HepG2 (cell line): ENCODE measurements around the gene GCLM. TPM values are rescaled to one million over a fixed set of nuclear protein-coding genes. Genes with fewer than 3 reads are reported as not detected.
A peak's percentile ranks its signal among the peaks of the same experiment; 100 is the strongest.

Experiments used
- CBX1 ChIP-seq: IDR thresholded peaks from one replicate; pipeline ENCODE4 v1.6.1; 2016; ENCODE audit warnings: antibody characterized with exemption, low read depth
- CEBPG ChIP-seq: IDR thresholded peaks from 2 replicates; pipeline ENCODE4 v1.6.1; 2016
- ETV5 ChIP-seq: IDR thresholded peaks from 2 replicates; pipeline ENCODE4 v1.6.1; 2018; ENCODE audit warnings: missing biosample characterization, missing genetic modification reagents, inconsistent platforms, borderline replicate concordance
- ETV6 ChIP-seq: sonication (generic); formaldehyde crosslinking; conservative IDR thresholded peaks from 2 replicates; pipeline ENCODE4 v1.4.0; 2020; ENCODE audit warnings: missing genetic modification reagents
- HNRNPL ChIP-seq: fragments of 200-400 bp; formaldehyde crosslinking; IDR thresholded peaks from 2 replicates; pipeline ENCODE4 v1.6.1; 2017; ENCODE audit warnings: mild to moderate bottlenecking, low read depth, low read length
- MLLT10 ChIP-seq: sonication (generic); formaldehyde crosslinking; IDR thresholded peaks from 2 replicates; pipeline ENCODE4 v1.4.0; 2020; ENCODE audit warnings: missing genetic modification reagents
- PRDM15 ChIP-seq: sonication (generic); formaldehyde crosslinking; IDR thresholded peaks from 2 replicates; pipeline ENCODE4 v1.4.0; 2020; ENCODE audit warnings: missing genetic modification reagents
- SYNCRIP ChIP-seq: fragments of 200-400 bp; formaldehyde crosslinking; IDR thresholded peaks from 2 replicates; pipeline ENCODE4 v1.6.1; 2018; ENCODE audit warnings: mild to moderate bottlenecking, low read depth, low read length; ENCODE audit not compliant: insufficient read depth
- ZNF143 ChIP-seq: sonication (generic); formaldehyde crosslinking; IDR thresholded peaks from 2 replicates; pipeline ENCODE4 v1.4.0; 2020; ENCODE audit warnings: missing genetic modification reagents
- ZNF205 ChIP-seq: IDR thresholded peaks from 2 replicates; pipeline ENCODE4 v1.6.1; 2018; ENCODE audit warnings: missing biosample characterization, missing genetic modification reagents
- ZNF326 ChIP-seq: sonication (generic); formaldehyde crosslinking; IDR thresholded peaks from 2 replicates; pipeline ENCODE4 v1.4.0; 2020; ENCODE audit warnings: missing genetic modification reagents, borderline replicate concordance
- ZNF670 ChIP-seq: sonication (generic); formaldehyde crosslinking; IDR thresholded peaks from 2 replicates; pipeline ENCODE4 v1.8.0; 2022; ENCODE audit warnings: mild to moderate bottlenecking, missing genetic modification reagents, borderline replicate concordance
- ZNF737 ChIP-seq: sonication (generic); formaldehyde crosslinking; IDR thresholded peaks from 2 replicates; pipeline ENCODE4 v1.5.0; 2020; ENCODE audit warnings: missing genetic modification reagents, mild to moderate bottlenecking, borderline replicate concordance
- ZNF772 ChIP-seq: sonication (generic); formaldehyde crosslinking; IDR thresholded peaks from 2 replicates; pipeline ENCODE4 v1.5.0; 2020; ENCODE audit warnings: mild to moderate bottlenecking, missing genetic modification reagents
- ZNF776 ChIP-seq: sonication (generic); formaldehyde crosslinking; IDR thresholded peaks from 2 replicates; pipeline ENCODE4 v1.4.0; 2020; ENCODE audit warnings: mild to moderate bottlenecking, missing genetic modification reagents
- polyA plus RNA-seq, 8 experiments: library from polyadenylated mRNA; depleted of rRNA in 3 of 8; stranded (reverse) in 7 of 8; unstranded in 1 of 8; fragments of >200 nt; fragmentation: Illumina TruSeq in 4 of 8; extraction: Trizol in 4 of 8; gene quantifications; 2 replicates each; pipeline versions ENCODE4 v1.2.1 to v1.2.3, GENCODE V29; 2011 to 2016; ENCODE audit warnings: low read depth in 4 of 8, missing spikeins in 1 of 8, mixed read lengths in 1 of 8; ENCODE audit not compliant: insufficient read depth in 1 of 8
- total RNA-seq, 5 experiments: library from RNA; depleted of rRNA; stranded (reverse); fragments of >200 nt; fragmentation: Illumina TruSeq; extraction: Trizol; gene quantifications; 2 replicates each; pipeline ENCODE4 v1.2.3, GENCODE V29; 2016; ENCODE audit warnings: low read depth in 1 of 5
- TF ChIP-seq, protein P1 (sequence below): IDR thresholded peaks from 2 replicates; pipeline ENCODE4 v1.6.1; 2016; ENCODE audit warnings: missing compliant biosample characterization, missing genetic modification reagents, borderline replicate concordance
- TF ChIP-seq, protein P2 (sequence below): sonication (generic); formaldehyde crosslinking; IDR thresholded peaks from 2 replicates; pipeline ENCODE4 v1.5.1; 2020; ENCODE audit warnings: missing genetic modification reagents, mild to moderate bottlenecking, borderline replicate concordance

The GCLM gene
- total and polyA plus RNA-seq, 2 of the 13 experiments (the other 11 are each of a cell fraction or from before 2014, with no cell fraction given): 8.7 to 29.9 TPM

DNA sequence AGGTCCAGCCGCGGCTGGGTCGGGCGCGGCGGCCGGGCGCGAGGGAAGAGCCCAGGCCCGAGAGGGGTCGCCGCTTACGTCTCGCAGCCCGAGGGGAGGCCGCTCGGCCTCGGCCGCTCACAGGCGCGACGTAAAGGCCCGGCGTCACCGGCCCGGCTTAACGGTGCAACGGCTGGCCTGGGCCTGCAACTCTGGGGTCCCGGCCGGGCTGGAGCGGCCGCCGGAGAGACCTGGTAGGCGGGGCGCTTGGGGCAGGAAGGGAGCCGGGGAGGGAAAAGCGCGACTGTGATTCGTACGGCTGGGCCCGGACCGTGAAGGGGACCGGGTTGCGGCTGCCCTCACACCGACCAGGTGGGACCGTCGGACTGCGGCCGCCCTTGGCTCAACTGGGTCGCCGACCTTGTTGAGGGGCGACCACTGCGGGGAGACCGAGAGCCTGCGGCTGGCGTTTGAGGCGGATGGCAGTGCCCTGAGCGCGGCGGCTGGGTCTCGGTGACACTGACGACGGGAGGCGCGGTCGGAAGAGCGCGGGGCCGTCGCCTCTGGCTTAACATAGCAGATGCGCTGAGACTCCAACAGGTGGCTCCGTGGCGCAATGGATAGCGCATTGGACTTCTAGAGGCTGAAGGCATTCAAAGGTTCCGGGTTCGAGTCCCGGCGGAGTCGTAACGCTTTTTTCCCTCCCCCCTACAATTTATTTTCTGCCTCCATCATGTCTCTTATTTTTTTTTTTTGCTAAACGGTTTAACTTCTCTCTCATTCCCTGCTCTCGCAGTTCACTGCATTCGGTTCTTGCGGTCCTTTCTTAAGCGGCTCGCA is 62.0 kb downstream of the GCLM start (continued):
- peak; percentile 44; the same call in 1 of the 2 replicates for TF ChIP-seq PRDM15 (CRISPR knock-in tag)
- TF ChIP-seq ZNF776 (CRISPR knock-in tag): peak; percentile 75; the same call in 1 of the 2 replicates
- 0 out of 2 replicates have a peak, but pooled peaks have one; percentile 48 for TF ChIP-seq ZNF670 (CRISPR knock-in tag)
- TF ChIP-seq ZNF205 (CRISPR knock-in tag): peak; percentile 82; the same call in 1 of the 2 replicates
- peak; percentile 74 for TF ChIP-seq HNRNPL
- TF ChIP-seq ZNF143: peak; percentile 48; the same call in 1 of the 2 replicates
- TF ChIP-seq ZNF772 (CRISPR knock-in tag): peak; percentile 83; the same call in 1 of the 2 replicates
- no peak for TF ChIP-seq ZNF737 (CRISPR knock-in tag)
- peak; percentile 69 for TF ChIP-seq CBX1
- no peak for TF ChIP-seq MLLT10 (CRISPR knock-in tag)
- TF ChIP-seq ZNF326 (CRISPR knock-in tag): no peak
- TF ChIP-seq, protein P1, sequence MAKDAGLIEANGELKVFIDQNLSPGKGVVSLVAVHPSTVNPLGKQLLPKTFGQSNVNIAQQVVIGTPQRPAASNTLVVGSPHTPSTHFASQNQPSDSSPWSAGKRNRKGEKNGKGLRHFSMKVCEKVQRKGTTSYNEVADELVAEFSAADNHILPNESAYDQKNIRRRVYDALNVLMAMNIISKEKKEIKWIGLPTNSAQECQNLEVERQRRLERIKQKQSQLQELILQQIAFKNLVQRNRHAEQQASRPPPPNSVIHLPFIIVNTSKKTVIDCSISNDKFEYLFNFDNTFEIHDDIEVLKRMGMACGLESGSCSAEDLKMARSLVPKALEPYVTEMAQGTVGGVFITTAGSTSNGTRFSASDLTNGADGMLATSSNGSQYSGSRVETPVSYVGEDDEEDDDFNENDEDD (CRISPR knock-in tag): peak; percentile 60; the same call in 1 of the 2 replicates
- peak; percentile 82 for TF ChIP-seq CEBPG (CRISPR knock-in tag)
- TF ChIP-seq ETV5 (CRISPR knock-in tag): peak; percentile 72
- no peak for TF ChIP-seq SYNCRIP
- peak; percentile 45; the same call in 1 of the 2 replicates for TF ChIP-seq ETV6 (CRISPR knock-in tag)
- TF ChIP-seq, protein P2, sequence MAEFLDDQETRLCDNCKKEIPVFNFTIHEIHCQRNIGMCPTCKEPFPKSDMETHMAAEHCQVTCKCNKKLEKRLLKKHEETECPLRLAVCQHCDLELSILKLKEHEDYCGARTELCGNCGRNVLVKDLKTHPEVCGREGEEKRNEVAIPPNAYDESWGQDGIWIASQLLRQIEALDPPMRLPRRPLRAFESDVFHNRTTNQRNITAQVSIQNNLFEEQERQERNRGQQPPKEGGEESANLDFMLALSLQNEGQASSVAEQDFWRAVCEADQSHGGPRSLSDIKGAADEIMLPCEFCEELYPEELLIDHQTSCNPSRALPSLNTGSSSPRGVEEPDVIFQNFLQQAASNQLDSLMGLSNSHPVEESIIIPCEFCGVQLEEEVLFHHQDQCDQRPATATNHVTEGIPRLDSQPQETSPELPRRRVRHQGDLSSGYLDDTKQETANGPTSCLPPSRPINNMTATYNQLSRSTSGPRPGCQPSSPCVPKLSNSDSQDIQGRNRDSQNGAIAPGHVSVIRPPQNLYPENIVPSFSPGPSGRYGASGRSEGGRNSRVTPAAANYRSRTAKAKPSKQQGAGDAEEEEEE (CRISPR knock-in tag): no peak
